Mucosa of descending colon (tissue), 3 donors: ENCODE results near the gene KRTAP1-3. TPM values are rescaled to one million over a fixed set of nuclear protein-coding genes. Genes with fewer than 3 reads are reported as not detected.

Experiments
- ATAC-seq: fragments of 200-7000 bp; cut with Tn5 transposase; one replicate; pipeline ENCODE4 v1.9.1; 2020; ENCODE audit warnings: mild to moderate bottlenecking, moderate library complexity
- DNase-seq, 3 donors: peaks; one replicate each; pipeline ENCODE4 v3.0.0-alpha.2; 2020
- H3K36me3 ChIP-seq: fragments of 200-600 bp; one replicate; pipeline ENCODE4 v1.8.0; 2021; ENCODE audit warnings: low read depth, mild to moderate bottlenecking
- H3K4me1 ChIP-seq: fragments of 200-600 bp; one replicate; pipeline ENCODE4 v1.8.0; 2021; ENCODE audit warnings: low read depth, mild to moderate bottlenecking
- H3K4me3 ChIP-seq: fragments of 200-600 bp; one replicate; pipeline ENCODE4 v1.8.0; 2021; ENCODE audit warnings: mild to moderate bottlenecking
- H3K9me3 ChIP-seq: fragments of 200-600 bp; one replicate; pipeline ENCODE4 v1.8.0; 2021; ENCODE audit warnings: mild to moderate bottlenecking
- intact Hi-C, 2 donors: fragments of 100-400 bp; cut with DNase I in 1 of 2; cut with micrococcal nuclease in 1 of 2; formaldehyde crosslinking; loops; one replicate each; pipeline versions ENCODE4 v1.11.0 to v1.11.1; 2022; cut with DNase I, micrococcal nuclease
- total RNA-seq, 3 donors: library from RNA; stranded (reverse); fragmentation: NEBNext Ultra II Directional in 2 of 3; extraction: Animal tissue kit (Norgen Biotek cat#: 25700) in 2 of 3; gene quantifications; one replicate each; pipeline versions ENCODE4 v1.2.1 to v1.2.4, GENCODE V29; 2021 to 2023
- TF ChIP-seq, protein P1 (sequence below): fragments of 200-600 bp; IDR thresholded peaks from one replicate; pipeline ENCODE4 v1.8.0; 2022; ENCODE audit warnings: antibody characterized with exemption, mild to moderate bottlenecking
- donor health status: DM: no; HTN: no; CAD: no; lungs with moderate emphysema.
- donor health status: DM: no; HTN: no; CAD: no.
- donor health status: DM: no; HTN: yes; CAD: no.

Gene KRTAP1-3
- total RNA-seq, 3 donors from 2014 or later = not detected

GRCh38 chr17:40986920-40987319, 47.8 kb downstream of the KRTAP1-3 start:
- Histone ChIP-seq H3K4me3 (no peak overlapping the region), H3K9me3 (no peaks in the 10 kb centered on the region), H3K36me3 (no peaks in the 10 kb centered on the region), H3K4me1 (no peaks in the 10 kb centered on the region)
- TF ChIP-seq, protein P1, sequence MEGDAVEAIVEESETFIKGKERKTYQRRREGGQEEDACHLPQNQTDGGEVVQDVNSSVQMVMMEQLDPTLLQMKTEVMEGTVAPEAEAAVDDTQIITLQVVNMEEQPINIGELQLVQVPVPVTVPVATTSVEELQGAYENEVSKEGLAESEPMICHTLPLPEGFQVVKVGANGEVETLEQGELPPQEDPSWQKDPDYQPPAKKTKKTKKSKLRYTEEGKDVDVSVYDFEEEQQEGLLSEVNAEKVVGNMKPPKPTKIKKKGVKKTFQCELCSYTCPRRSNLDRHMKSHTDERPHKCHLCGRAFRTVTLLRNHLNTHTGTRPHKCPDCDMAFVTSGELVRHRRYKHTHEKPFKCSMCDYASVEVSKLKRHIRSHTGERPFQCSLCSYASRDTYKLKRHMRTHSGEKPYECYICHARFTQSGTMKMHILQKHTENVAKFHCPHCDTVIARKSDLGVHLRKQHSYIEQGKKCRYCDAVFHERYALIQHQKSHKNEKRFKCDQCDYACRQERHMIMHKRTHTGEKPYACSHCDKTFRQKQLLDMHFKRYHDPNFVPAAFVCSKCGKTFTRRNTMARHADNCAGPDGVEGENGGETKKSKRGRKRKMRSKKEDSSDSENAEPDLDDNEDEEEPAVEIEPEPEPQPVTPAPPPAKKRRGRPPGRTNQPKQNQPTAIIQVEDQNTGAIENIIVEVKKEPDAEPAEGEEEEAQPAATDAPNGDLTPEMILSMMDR = no peak
- DNase-seq (no peak), ATAC-seq (no peak)
- intact Hi-C loops = no loop called here

DNA sequence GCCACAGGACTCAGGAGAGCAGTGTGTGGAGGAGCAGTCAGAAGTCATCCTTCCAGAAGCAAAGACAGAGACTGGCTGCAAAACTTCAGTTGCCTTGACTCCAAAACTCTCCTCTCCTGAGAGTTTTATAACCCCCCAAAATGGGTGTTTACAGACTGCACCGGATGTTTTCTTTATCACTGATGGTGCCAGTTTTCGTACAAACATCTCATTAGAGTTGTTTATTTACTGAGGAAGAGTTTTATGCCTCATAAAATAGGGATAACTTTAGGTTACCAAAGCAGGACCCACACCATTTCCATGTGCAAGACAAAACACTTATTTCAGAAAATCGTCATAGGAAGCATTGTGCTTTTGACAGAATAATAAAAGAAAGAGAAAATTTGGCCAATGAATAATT, 50.4 kb downstream of the KRTAP1-3 start, which contains the start of gene KRT40:
TSS of gene KRT40 (minus strand) at position 101 of the 400 bp plus-strand sequence. CDS start at position 48, 53 bp downstream.
- Histone ChIP-seq H3K36me3 (no peaks in the 10 kb centered on the region), H3K4me3 (no peak within 1 kb of the TSS), H3K9me3 (no peaks in the 10 kb centered on the region), H3K4me1 (no peaks in the 10 kb centered on the region)
- TF ChIP-seq, protein P1 = no peak
- intact Hi-C loops = no loop called here
- ATAC-seq (no peak), DNase-seq (no peak)

Other genes starting within 250 kb of the KRTAP1-3 start
- not detected for gene KRT28, start 234.9 kb downstream of the KRTAP1-3 start, total RNA-seq
- 10 to 100 TPM; 24.5 to 33.1 (median 26.4) TPM for gene KRT10, start 212.3 kb downstream of the KRTAP1-3 start, total RNA-seq
- gene KRT12, start 167.7 kb downstream of the KRTAP1-3 start, total RNA-seq = 1 to 10 TPM in 2 of 3 donors, under 1 TPM in 1; 0.80 to 6.0 (median 2.5) TPM
- 1,000 to 10,000 TPM in 2 of 3 donors, 100 to 1,000 TPM in 1; 553 to 1,810 (median 1,312) TPM for gene KRT20, start 149.6 kb downstream of the KRTAP1-3 start, total RNA-seq
- under 1 TPM in 1 of 3 donors, not detected in 2; 0.53 TPM for gene KRT23, start 97.2 kb downstream of the KRTAP1-3 start, total RNA-seq
- under 1 TPM in 1 of 3 donors, not detected in 2; 0.52 TPM for gene KRT39, start 67.9 kb downstream of the KRTAP1-3 start, total RNA-seq
- under 1 TPM in 1 of 3 donors, not detected in 2; 0.22 TPM for gene KRT40, start 50.5 kb downstream of the KRTAP1-3 start, total RNA-seq
- not detected for gene KRTAP3-3, start 40.7 kb downstream of the KRTAP1-3 start, total RNA-seq
- gene KRTAP3-2, start 35.0 kb downstream of the KRTAP1-3 start, total RNA-seq = not detected
- not detected for gene KRTAP3-1, start 25.7 kb downstream of the KRTAP1-3 start, total RNA-seq
- not detected for gene KRTAP1-5, start 7.7 kb downstream of the KRTAP1-3 start, total RNA-seq
- not detected for gene KRTAP1-4, start 4.7 kb downstream of the KRTAP1-3 start, total RNA-seq
- gene KRTAP1-1, start 6.6 kb upstream of the KRTAP1-3 start, total RNA-seq = not detected
- gene KRTAP2-1, start 12.4 kb upstream of the KRTAP1-3 start, total RNA-seq = not detected
- gene KRTAP2-2, start 20.4 kb upstream of the KRTAP1-3 start, total RNA-seq = not detected
- not detected for gene KRTAP2-3, start 25.2 kb upstream of the KRTAP1-3 start, total RNA-seq
- gene KRTAP2-4, start 31.0 kb upstream of the KRTAP1-3 start, total RNA-seq = not detected
- not detected for gene KRTAP4-7, start 49.3 kb upstream of the KRTAP1-3 start, total RNA-seq
- gene KRTAP4-8, start 63.3 kb upstream of the KRTAP1-3 start, total RNA-seq = not detected
- gene KRTAP4-16, start 67.3 kb upstream of the KRTAP1-3 start, total RNA-seq = not detected
- not detected for gene KRTAP4-9, start 70.5 kb upstream of the KRTAP1-3 start, total RNA-seq
- gene KRTAP4-11, start 83.5 kb upstream of the KRTAP1-3 start, total RNA-seq = not detected
- not detected for gene KRTAP4-12, start 89.3 kb upstream of the KRTAP1-3 start, total RNA-seq
- not detected for gene KRTAP4-6, start 105.7 kb upstream of the KRTAP1-3 start, total RNA-seq
- not detected for gene KRTAP4-5, start 115.0 kb upstream of the KRTAP1-3 start, total RNA-seq
- not detected for gene KRTAP4-4, start 125.9 kb upstream of the KRTAP1-3 start, total RNA-seq
- gene KRTAP4-3, start 133.3 kb upstream of the KRTAP1-3 start, total RNA-seq = not detected
- not detected for gene KRTAP4-2, start 143.3 kb upstream of the KRTAP1-3 start, total RNA-seq
- gene KRTAP4-1, start 150.0 kb upstream of the KRTAP1-3 start, total RNA-seq = under 1 TPM in 1 of 3 donors, not detected in 2; 0.84 TPM
- not detected for gene KRTAP9-1, start 155.0 kb upstream of the KRTAP1-3 start, total RNA-seq
- not detected for gene KRTAP9-2, start 191.8 kb upstream of the KRTAP1-3 start, total RNA-seq
- not detected for gene KRTAP9-3, start 197.6 kb upstream of the KRTAP1-3 start, total RNA-seq
- not detected for gene KRTAP9-8, start 203.1 kb upstream of the KRTAP1-3 start, total RNA-seq
- gene KRTAP9-4, start 214.8 kb upstream of the KRTAP1-3 start, total RNA-seq = not detected
- not detected for gene KRTAP9-9, start 220.5 kb upstream of the KRTAP1-3 start, total RNA-seq
- not detected for gene KRTAP9-6, start 230.5 kb upstream of the KRTAP1-3 start, total RNA-seq
- not detected for gene KRTAP9-7, start 240.8 kb upstream of the KRTAP1-3 start, total RNA-seq